HCT116 (cell line): ENCODE data around the gene EXOSC10.

Experiments
- ATF3 ChIP-seq: IDR thresholded peaks from 2 replicates; pipeline ENCODE4 v1.6.1; 2012
- CEBPB ChIP-seq: IDR thresholded peaks from 2 replicates; pipeline ENCODE4 v1.6.1; 2012; ENCODE audit warnings: low read depth
- EZH2 ChIP-seq: fragments of 200-600 bp; sonication (generic); IDR thresholded peaks from 2 replicates; pipeline ENCODE4 v1.6.1; 2017; ENCODE audit warnings: antibody characterized with exemption, mixed run types
- JUND ChIP-seq: IDR thresholded peaks from 2 replicates; pipeline ENCODE4 v1.6.1; 2012
- POLR2A ChIP-seq: IDR thresholded peaks from 2 replicates; pipeline ENCODE4 v1.7.0; 2011; ENCODE audit warnings: borderline replicate concordance; ENCODE audit not compliant: insufficient read depth, insufficient read length; ENCODE audit errors: extremely low read depth
- POLR2AphosphoS5 ChIP-seq: IDR thresholded peaks from 2 replicates; pipeline ENCODE4 v1.6.1; 2011; ENCODE audit warnings: mild to moderate bottlenecking, low read depth, low read length, moderate library complexity
- SIN3A ChIP-seq: IDR thresholded peaks from 2 replicates; pipeline ENCODE4 v1.6.1; 2012; ENCODE audit warnings: low read depth
- TF ChIP-seq, protein P1 (sequence below), 3 experiments: fragments of 200-600 bp in 1 of 3; sonication (generic) in 1 of 3; IDR thresholded peaks in 2 of 3; conservative IDR thresholded peaks in 1 of 3; 2 replicates each; pipeline ENCODE4 v1.5.1; 2012 to 2017; ENCODE audit warnings: low read depth in 2 of 3, low read length in 2 of 3, antibody characterized with exemption in 1 of 3, borderline replicate concordance in 1 of 3, control low read depth in 1 of 3, mild to moderate bottlenecking in 1 of 3, mixed read lengths in 1 of 3, mixed run types in 1 of 3, moderate library complexity in 1 of 3; ENCODE audit not compliant: insufficient read depth in 1 of 3
- TF ChIP-seq, protein P2 (sequence below): IDR thresholded peaks from 2 replicates; pipeline ENCODE4 v1.6.1; 2011; ENCODE audit warnings: mild to moderate bottlenecking, low read length, moderate library complexity; ENCODE audit not compliant: insufficient replicate concordance; ENCODE audit errors: extremely low read depth

- no peak for TF ChIP-seq POLR2A
- TF ChIP-seq, protein P1, sequence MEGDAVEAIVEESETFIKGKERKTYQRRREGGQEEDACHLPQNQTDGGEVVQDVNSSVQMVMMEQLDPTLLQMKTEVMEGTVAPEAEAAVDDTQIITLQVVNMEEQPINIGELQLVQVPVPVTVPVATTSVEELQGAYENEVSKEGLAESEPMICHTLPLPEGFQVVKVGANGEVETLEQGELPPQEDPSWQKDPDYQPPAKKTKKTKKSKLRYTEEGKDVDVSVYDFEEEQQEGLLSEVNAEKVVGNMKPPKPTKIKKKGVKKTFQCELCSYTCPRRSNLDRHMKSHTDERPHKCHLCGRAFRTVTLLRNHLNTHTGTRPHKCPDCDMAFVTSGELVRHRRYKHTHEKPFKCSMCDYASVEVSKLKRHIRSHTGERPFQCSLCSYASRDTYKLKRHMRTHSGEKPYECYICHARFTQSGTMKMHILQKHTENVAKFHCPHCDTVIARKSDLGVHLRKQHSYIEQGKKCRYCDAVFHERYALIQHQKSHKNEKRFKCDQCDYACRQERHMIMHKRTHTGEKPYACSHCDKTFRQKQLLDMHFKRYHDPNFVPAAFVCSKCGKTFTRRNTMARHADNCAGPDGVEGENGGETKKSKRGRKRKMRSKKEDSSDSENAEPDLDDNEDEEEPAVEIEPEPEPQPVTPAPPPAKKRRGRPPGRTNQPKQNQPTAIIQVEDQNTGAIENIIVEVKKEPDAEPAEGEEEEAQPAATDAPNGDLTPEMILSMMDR (IDR thresholded peaks at IDR 0.05 in 2 of 3, conservative IDR thresholded peaks at IDR 0.05 in 1 of 3; ENCODE audit: borderline replicate concordance in 1 of 3, insufficient read depth in 1 of 3, low read depth in 2 of 3, low read length in 2 of 3), result no peak
- TF ChIP-seq CEBPB, result no peak
- TF ChIP-seq SIN3A, result no peak
- no peak for TF ChIP-seq ATF3
- TF ChIP-seq, protein P2, sequence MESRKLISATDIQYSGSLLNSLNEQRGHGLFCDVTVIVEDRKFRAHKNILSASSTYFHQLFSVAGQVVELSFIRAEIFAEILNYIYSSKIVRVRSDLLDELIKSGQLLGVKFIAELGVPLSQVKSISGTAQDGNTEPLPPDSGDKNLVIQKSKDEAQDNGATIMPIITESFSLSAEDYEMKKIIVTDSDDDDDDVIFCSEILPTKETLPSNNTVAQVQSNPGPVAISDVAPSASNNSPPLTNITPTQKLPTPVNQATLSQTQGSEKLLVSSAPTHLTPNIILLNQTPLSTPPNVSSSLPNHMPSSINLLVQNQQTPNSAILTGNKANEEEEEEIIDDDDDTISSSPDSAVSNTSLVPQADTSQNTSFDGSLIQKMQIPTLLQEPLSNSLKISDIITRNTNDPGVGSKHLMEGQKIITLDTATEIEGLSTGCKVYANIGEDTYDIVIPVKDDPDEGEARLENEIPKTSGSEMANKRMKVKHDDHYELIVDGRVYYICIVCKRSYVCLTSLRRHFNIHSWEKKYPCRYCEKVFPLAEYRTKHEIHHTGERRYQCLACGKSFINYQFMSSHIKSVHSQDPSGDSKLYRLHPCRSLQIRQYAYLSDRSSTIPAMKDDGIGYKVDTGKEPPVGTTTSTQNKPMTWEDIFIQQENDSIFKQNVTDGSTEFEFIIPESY, result no peak
- TF ChIP-seq POLR2AphosphoS5, result no peak
- no peak for TF ChIP-seq EZH2
- no peak for TF ChIP-seq JUND
Measured at GRCh38 chr1:11072216-11072917, 27.3 kb downstream of the EXOSC10 start.
